ENCODE measurements around the gene HEXD. TPM values are rescaled to one million over a fixed set of nuclear protein-coding genes. Genes with fewer than 3 reads are reported as not detected.

HEXD gene
- total and polyA plus RNA-seq, 4 donors, result 15.0 to 50.7 (median 27.1) TPM

Small RNA genes within 50 kb of the gene (small RNA-seq; reads per million reads assigned to genes)
- gene RF00019 (ENCODE audit: low replicate concordance), result not detected

Other genes starting within 250 kb of the HEXD start
- gene CCDC57, start 205.5 kb upstream of the HEXD start, total RNA-seq, result 10 to 100 TPM; 15.3 to 28.5 TPM
- gene CCDC57, start 205.5 kb upstream of the HEXD start, polyA plus RNA-seq (ENCODE audit: insufficient read length in 2 of 2), result 10 to 100 TPM; 50.8 to 85.3 TPM
- gene SLC16A3, start 189.3 kb upstream of the HEXD start, total RNA-seq, result 10 to 100 TPM; 19.0 to 22.8 TPM
- 10 to 100 TPM; 14.1 to 19.1 TPM for gene SLC16A3, start 189.3 kb upstream of the HEXD start, polyA plus RNA-seq (ENCODE audit: insufficient read length in 2 of 2)
- 10 to 100 TPM; 35.2 to 51.1 TPM for gene CSNK1D, start 144.6 kb upstream of the HEXD start, total RNA-seq
- gene CSNK1D, start 144.6 kb upstream of the HEXD start, polyA plus RNA-seq (ENCODE audit: insufficient read length in 2 of 2), result 100 to 1,000 TPM; 127 to 144 TPM
- gene CD7, start 100.7 kb upstream of the HEXD start, total RNA-seq, result under 1 TPM in 1 of 2 donors, not detected in 1; 0.33 TPM
- gene CD7, start 100.7 kb upstream of the HEXD start, polyA plus RNA-seq (ENCODE audit: insufficient read length in 2 of 2), result under 1 TPM; 0.41 to 0.42 TPM
- 1 to 10 TPM; 3.3 to 7.4 TPM for gene SECTM1, start 84.6 kb upstream of the HEXD start, total RNA-seq
- 1 to 10 TPM; 1.9 to 2.7 TPM for gene SECTM1, start 84.6 kb upstream of the HEXD start, polyA plus RNA-seq (ENCODE audit: insufficient read length in 2 of 2)
- not detected for gene TEX19, start 59.1 kb upstream of the HEXD start, total RNA-seq
- gene TEX19, start 59.1 kb upstream of the HEXD start, polyA plus RNA-seq (ENCODE audit: insufficient read length in 2 of 2), result not detected
- gene UTS2R, start 46.6 kb upstream of the HEXD start, total RNA-seq, result under 1 TPM in 1 of 2 donors, not detected in 1; 0.11 TPM
- gene UTS2R, start 46.6 kb upstream of the HEXD start, polyA plus RNA-seq (ENCODE audit: insufficient read length in 2 of 2), result under 1 TPM; 0.19 to 0.32 TPM
- 10 to 100 TPM; 12.5 to 27.2 TPM for gene OGFOD3, start 239 bp downstream of the HEXD start, total RNA-seq
- gene OGFOD3, start 239 bp downstream of the HEXD start, polyA plus RNA-seq (ENCODE audit: insufficient read length in 2 of 2), result 10 to 100 TPM; 27.2 to 31.1 TPM
- 10 to 100 TPM; 30.3 to 53.8 TPM for gene CYBC1, start 32.4 kb downstream of the HEXD start, total RNA-seq
- 10 to 100 TPM; 66.8 to 83.0 TPM for gene CYBC1, start 32.4 kb downstream of the HEXD start, polyA plus RNA-seq (ENCODE audit: insufficient read length in 2 of 2)
- gene NARF, start 40.4 kb downstream of the HEXD start, total RNA-seq, result 10 to 100 TPM; 31.1 to 50.2 TPM
- 100 to 1,000 TPM; 102 to 124 TPM for gene NARF, start 40.4 kb downstream of the HEXD start, polyA plus RNA-seq (ENCODE audit: insufficient read length in 2 of 2)
- gene FOXK2, start 101.4 kb downstream of the HEXD start, total RNA-seq, result 10 to 100 TPM; 26.8 to 42.6 TPM
- gene FOXK2, start 101.4 kb downstream of the HEXD start, polyA plus RNA-seq (ENCODE audit: insufficient read length in 2 of 2), result 10 to 100 TPM; 50.3 to 57.1 TPM
- 10 to 100 TPM; 83.8 to 86.6 TPM for gene WDR45B, start 230.1 kb downstream of the HEXD start, total RNA-seq
- gene WDR45B, start 230.1 kb downstream of the HEXD start, polyA plus RNA-seq (ENCODE audit: insufficient read length in 2 of 2), result 100 to 1,000 TPM; 118 to 120 TPM